Cardiac fibroblast (primary cell): ENCODE results near the gene MEG3.

Experiments
- DNase-seq, 2 donors: peaks; one replicate each; pipeline versions ENCODE4 v3.0.0 to v3.0.0-alpha.2; 2010; ENCODE audit warnings: low read depth in 2 of 2
- H3K4me3 ChIP-seq, 2 donors: replicated peaks in 1 of 2; 1 replicate in 1 of 2; 2 replicates in 1 of 2; pipeline ENCODE4 v1.5.1; 2011; ENCODE audit warnings: low read depth in 2 of 2, low read length in 2 of 2, mild to moderate bottlenecking in 2 of 2, moderate library complexity in 1 of 2
- TF ChIP-seq, protein P1 (sequence below): IDR thresholded peaks from one replicate; pipeline ENCODE4 v1.5.1; 2011; ENCODE audit warnings: low read depth, mild to moderate bottlenecking, low read length, inconsistent platforms

MEG3 gene

DNA sequence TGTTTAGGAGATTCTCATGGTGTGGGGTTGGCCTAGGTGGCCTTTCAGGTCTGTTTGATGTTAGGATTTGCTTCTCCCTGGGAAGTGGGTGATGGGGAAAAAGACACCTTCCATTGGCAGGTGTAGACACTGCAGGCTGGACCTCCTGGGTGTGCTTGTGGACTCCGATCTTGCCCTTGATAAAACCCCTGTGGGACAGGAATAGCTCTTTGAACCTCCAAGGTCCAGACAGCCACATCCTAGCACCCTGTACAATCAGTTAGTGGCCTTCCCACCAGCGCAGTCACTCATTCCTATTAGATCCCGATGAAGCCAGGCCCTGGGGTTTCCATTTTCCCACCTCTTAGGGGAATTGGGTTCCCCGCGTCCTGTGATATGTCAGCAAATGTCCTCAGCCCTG, 28.5 kb downstream of the MEG3 start:
- TF ChIP-seq, protein P1, sequence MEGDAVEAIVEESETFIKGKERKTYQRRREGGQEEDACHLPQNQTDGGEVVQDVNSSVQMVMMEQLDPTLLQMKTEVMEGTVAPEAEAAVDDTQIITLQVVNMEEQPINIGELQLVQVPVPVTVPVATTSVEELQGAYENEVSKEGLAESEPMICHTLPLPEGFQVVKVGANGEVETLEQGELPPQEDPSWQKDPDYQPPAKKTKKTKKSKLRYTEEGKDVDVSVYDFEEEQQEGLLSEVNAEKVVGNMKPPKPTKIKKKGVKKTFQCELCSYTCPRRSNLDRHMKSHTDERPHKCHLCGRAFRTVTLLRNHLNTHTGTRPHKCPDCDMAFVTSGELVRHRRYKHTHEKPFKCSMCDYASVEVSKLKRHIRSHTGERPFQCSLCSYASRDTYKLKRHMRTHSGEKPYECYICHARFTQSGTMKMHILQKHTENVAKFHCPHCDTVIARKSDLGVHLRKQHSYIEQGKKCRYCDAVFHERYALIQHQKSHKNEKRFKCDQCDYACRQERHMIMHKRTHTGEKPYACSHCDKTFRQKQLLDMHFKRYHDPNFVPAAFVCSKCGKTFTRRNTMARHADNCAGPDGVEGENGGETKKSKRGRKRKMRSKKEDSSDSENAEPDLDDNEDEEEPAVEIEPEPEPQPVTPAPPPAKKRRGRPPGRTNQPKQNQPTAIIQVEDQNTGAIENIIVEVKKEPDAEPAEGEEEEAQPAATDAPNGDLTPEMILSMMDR, result no peak
- H3K4me3 ChIP-seq, result no peak overlapping the region

DNA sequence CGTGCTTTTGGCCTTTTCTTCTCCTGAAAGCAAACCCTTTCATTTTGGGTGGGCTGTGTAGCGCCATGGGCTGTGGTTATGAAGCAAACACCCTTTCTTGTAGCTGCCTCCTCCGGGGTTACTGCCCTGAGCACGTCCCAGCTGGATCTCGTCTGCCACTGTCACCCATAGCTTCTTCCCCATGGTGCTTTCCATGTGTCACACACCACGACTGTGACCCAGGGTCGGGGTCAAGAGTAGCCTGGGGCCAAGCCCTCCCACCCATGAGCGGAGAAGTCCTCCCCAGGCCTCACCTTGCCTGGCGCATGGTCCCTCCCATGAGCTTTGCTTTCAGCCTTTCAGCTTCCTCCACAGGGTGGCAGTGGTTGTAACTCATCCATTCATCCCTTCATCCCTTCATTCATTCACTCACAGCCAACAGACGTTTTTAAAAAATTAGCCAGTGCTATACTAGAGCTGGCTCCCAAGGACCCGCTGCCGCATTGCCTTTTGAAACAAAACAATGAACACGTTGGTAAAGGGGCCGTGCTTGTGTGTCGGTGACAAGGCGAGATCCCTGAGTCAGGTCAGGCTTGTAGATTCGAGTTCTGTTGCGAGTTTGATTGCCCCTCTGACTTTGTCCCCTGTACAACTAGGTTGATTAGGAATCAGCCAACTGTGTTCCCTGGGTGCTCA, 29.5 kb downstream of the MEG3 start:
- no peak overlapping the region for H3K4me3 ChIP-seq
- TF ChIP-seq, protein P1, result no peak
- no peak for DNase-seq

More for the DNA sequence above, 28.5 kb downstream of the MEG3 start:
- no peak for DNase-seq

DNA sequence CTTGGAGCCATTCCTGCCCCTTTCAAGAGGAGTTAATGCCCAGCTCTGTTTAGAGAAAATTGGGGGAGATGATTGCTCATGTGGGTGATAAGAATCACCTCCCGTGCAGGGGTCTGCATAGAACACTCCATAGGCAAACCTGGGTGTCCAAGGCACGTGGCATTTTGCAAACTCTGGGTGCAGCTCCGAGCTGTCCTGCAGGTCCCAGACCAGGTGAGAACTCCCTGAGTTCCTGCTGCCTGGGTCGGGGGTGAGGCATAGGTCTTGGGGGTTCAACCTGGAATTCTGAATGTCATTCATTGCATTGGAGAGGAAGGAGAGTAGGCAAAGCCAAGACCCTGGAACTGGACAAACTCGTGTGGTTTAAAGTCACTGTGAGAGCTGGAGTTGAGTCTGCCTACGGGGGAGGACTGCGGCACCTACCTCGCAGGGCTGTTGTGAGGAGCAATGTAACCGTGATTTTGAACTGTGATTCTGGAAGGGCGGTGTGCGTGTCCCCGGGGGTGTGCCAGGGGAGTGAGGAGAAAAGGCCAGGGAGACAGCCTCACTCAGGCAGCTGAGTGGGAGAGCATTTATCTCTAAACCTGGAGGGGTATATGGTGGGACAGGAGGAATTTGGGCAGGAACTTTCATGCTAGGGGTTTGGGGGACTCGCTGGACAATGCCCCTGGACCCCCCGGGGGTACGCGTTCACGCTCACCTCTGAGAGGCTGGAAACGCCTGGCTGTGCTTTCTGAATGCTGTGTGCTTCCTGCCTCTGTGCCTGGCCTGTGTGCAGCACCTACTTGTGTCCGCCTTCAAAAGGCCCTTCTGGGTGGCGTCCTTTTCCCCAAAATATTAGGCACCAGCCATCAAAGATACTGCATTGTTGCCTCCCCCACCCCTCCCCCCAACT, 30.4 kb downstream of the MEG3 start:
- H3K4me3 ChIP-seq, result no peak overlapping the region
- TF ChIP-seq, protein P1, result no peak
- no peak for DNase-seq

DNA sequence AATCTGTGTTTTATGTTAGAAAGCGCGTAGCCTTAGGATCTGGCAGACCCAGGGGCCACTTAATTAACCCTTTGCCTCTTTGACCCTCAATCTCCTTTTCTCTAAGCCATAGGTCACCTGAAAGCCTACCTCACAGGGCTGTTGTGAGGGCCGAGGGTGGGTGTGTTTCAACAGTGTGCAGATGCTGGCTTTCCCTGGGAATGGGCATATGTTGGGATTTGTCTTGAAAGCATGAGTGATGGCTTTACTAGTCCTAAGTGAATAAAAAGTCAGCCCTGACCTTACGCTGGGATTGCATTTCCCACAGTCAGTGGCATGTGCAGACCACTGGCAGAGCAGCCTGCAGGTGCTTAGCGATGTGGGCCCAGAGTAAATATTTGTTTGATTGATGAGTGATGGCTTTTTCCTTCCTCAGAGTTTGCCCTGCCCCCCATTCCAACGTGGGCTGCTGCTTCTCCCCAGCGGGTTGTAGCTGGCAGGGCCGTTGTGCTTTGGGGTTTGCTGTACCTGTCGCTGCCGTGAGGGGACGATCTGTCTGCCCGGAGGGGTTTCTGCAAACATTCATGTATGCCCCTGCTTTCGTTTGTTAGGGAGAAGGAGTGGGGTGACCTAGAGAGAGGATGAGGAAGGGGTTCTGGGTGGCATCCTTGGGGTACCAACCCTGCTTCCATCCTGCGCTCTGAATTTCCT, 31.5 kb downstream of the MEG3 start:
- TF ChIP-seq, protein P1, result no peak
- H3K4me3 ChIP-seq, result no peak overlapping the region
- no peak for DNase-seq

DNA sequence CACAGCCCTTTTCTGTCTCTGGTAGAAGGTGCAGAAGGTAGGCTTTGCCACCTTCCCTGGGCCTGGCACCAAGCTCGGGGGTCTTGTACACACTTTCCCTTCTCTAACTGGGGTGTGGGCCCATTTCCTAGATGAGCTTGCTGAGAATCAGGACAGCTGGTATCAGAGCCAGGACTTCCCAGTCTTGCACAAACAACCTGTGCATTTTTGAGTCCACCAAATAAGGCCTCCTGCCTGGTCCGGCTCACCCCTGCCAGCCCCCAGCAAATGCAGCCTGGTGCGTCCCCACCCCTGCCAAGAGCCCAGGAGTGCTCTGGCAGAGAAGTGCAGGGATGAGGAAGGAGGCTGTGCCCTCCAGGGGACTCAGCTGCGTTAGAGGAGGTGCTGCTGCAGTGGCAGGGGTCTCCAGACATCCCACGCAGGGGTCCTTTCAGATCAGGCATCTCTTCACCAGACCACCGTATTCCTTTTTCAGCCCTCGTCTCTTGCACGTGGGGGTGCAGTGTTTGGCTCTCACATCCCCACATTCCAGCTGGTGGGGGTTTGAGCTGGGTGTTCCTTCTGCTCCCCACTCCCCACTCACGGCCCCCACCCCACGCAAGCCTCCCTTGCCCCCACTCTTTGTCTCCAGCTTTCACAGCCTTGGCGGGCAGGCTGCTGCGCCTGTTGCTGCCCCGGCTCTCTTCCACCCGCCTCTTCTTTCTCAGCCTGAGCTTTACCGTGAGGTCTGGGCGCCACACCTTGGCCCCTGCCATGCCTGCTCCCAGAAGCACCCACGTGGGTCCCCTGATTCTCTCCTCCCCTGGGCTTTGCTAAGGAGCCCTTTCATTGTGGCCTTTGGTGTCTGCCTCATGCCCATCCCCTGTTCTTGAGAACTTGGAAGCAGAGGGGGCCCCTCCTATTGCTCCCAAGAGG, 32.3 kb downstream of the MEG3 start:
- TF ChIP-seq, protein P1, result no peak
- no peak overlapping the region for H3K4me3 ChIP-seq
- DNase-seq, result no peak

DNA sequence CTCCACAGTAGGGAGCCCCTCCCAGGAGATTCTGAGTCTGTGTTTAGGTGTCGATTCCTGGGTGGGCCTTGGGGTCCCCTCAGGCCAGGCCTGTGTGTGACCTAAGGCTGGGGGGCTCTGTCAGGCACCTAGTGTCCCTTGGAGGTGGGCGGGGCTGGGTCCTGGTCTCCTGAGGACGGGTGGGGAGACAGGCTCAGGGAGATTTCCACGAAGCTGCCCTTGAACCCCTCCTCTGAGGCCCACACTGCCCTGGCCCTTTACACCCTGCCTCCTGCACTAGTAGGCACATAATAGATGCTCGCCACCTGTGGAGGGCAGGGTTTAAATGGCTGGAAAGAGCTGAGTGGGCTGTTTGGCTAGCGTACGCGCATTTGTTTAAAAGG, 32.9 kb downstream of the MEG3 start:
- TF ChIP-seq, protein P1, result no peak
- no peak overlapping the region for H3K4me3 ChIP-seq

More for the DNA sequence above, 32.9 kb downstream of the MEG3 start:
- DNase-seq, result no peak
